ENCODE data around the gene TBK1. TPM values are rescaled to one million over a fixed set of nuclear protein-coding genes. Genes with fewer than 3 reads are reported as not detected.

The TBK1 gene
- total and polyA plus RNA-seq, 11 donors = 7.8 to 16.9 (median 10.9) TPM

- no peak for ATAC-seq
- Histone ChIP-seq H3K4me1 (no peaks in the 10 kb centered on the region), H3K27ac (no peak overlapping the region), H3K36me3 (peaks cover 0 to 100% (median 97%) of the 10 kb centered on the region in 9 donors), H3K27me3 (no peaks in the 10 kb centered on the region), H3K9me3 (no peaks in the 10 kb centered on the region), H3K4me3 (no peak overlapping the region)
- no peak for DNase-seq
- TF ChIP-seq, protein P1, sequence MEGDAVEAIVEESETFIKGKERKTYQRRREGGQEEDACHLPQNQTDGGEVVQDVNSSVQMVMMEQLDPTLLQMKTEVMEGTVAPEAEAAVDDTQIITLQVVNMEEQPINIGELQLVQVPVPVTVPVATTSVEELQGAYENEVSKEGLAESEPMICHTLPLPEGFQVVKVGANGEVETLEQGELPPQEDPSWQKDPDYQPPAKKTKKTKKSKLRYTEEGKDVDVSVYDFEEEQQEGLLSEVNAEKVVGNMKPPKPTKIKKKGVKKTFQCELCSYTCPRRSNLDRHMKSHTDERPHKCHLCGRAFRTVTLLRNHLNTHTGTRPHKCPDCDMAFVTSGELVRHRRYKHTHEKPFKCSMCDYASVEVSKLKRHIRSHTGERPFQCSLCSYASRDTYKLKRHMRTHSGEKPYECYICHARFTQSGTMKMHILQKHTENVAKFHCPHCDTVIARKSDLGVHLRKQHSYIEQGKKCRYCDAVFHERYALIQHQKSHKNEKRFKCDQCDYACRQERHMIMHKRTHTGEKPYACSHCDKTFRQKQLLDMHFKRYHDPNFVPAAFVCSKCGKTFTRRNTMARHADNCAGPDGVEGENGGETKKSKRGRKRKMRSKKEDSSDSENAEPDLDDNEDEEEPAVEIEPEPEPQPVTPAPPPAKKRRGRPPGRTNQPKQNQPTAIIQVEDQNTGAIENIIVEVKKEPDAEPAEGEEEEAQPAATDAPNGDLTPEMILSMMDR (IDR thresholded peaks at IDR 0.05) = no peak
- TF ChIP-seq POLR2A (IDR thresholded peaks at IDR 0.05) = no peak
- 21 to 55% (median 24%) methylated on average over 1 of the region's 1 CpG for WGBS, 4 donors
- intact Hi-C loops (cut with DNase I) = loop anchor here in 2 of 10 donors (10.0 kb wide), 2 partner anchors 57 to 67 kb away; no protein-coding TSS in a partner anchor
Observed at GRCh38 chr12:64427988-64428387, 23.9 kb upstream of the TBK1 start.

DNA sequence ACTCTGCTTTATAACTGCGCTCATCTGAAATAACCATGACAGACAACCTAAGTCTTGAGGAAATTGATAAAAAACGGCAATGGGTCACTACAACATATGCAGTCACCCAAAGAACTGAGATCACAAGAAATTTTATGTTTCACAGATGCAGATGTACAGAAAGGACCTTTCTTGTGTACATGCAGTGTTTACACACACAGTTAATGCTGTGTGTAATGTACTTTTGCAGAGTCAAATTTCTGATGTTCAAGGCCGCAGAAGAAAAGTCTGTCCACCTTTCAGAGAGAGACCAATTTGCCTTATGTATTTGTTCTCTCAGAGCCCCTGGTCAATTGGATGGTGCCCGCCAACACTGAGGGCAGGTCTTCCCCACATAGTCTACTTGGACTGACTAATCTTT is 23.0 kb upstream of the TBK1 start:
- TF ChIP-seq POLR2A (IDR thresholded peaks at IDR 0.05) = no peak
- TF ChIP-seq, protein P1 (IDR thresholded peaks at IDR 0.05) = no peak
- ATAC-seq = no peak
- Histone ChIP-seq H3K27ac (no peak overlapping the region), H3K9me3 (no peaks in the 10 kb centered on the region), H3K27me3 (no peaks in the 10 kb centered on the region), H3K4me3 (no peak overlapping the region), H3K4me1 (no peaks in the 10 kb centered on the region), H3K36me3 (peaks cover 0 to 100% (median 97%) of the 10 kb centered on the region in 9 donors)
- intact Hi-C loops (cut with DNase I) = loop anchor here in 2 of 10 donors (10.0 kb wide), 2 partner anchors 56 to 66 kb away; no protein-coding TSS in a partner anchor
- no peak for DNase-seq
- WGBS, 4 donors = 88 to 96% (median 94%) methylated on average over 4 of the region's 4 CpGs

DNA sequence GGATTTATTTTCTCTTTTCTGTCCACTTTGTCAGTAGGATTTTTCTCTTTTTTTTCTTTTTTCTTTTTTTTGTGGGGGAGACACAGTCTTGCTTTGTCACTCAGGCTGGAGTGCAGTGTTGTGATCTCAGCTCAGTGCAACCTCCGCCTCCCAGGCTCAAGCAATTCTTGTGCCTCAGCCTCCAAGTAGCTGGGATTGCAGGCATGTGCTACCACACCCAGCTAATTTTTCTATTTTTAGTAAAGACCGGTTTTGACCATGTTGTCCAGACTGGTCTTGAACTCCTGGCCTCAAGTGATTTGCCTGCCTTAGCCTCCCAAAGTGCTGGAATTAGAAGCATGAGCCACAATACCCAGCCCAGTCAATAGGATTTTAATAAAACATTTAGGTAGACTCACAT is 21.0 kb upstream of the TBK1 start:
- no peak for TF ChIP-seq POLR2A (IDR thresholded peaks at IDR 0.05)
- TF ChIP-seq, protein P1 (IDR thresholded peaks at IDR 0.05) = no peak
- WGBS, 4 donors = 56 to 73% (median 67%) methylated on average over 2 of the region's 2 CpGs
- no peak for ATAC-seq

DNA sequence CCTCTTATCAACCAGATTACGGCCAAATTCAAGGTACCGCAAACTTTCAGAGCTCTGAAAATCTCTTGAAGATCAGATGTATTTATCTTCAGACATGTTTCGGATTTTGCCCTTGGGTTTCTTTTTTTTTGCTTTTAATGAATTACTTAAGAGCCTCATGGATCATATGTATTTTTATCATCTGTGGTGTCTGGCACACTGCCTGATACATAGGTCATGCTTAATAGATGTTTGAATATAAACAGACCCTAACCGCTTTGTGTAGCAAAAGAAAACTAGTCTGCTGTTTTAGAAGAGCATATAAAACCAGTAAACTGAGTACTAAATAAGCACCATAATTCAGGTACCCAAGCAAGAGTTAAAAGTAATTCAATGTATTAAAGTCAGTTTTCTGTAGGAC is 20.1 kb upstream of the TBK1 start:
- TF ChIP-seq POLR2A (IDR thresholded peaks at IDR 0.05) = no peak
- TF ChIP-seq, protein P1 (IDR thresholded peaks at IDR 0.05) = no peak
- no peaks in the 10 kb centered on the region for H3K4me1 ChIP-seq
- intact Hi-C loops (cut with DNase I) = no loop called here
- WGBS, 4 donors = 92 to 98% (median 95%) methylated on average over 4 of the region's 4 CpGs
- H3K36me3 ChIP-seq = peaks cover 0 to 100% (median 97%) of the 10 kb centered on the region in 9 donors
- H3K27me3 ChIP-seq = no peaks in the 10 kb centered on the region
- ATAC-seq (no peak), DNase-seq (no peak)
- H3K27ac ChIP-seq = no peak overlapping the region
- H3K9me3 ChIP-seq = no peaks in the 10 kb centered on the region
- no peak overlapping the region for H3K4me3 ChIP-seq

More for the DNA sequence above, 21.0 kb upstream of the TBK1 start:
- no peaks in the 10 kb centered on the region for H3K27me3 ChIP-seq
- no peaks in the 10 kb centered on the region for H3K9me3 ChIP-seq
- no peak overlapping the region for H3K4me3 ChIP-seq
- no peak for DNase-seq
- H3K27ac ChIP-seq = no peak overlapping the region
- intact Hi-C loops (cut with DNase I) = no loop called here
- peaks cover 0 to 100% (median 97%) of the 10 kb centered on the region in 9 donors for H3K36me3 ChIP-seq
- no peaks in the 10 kb centered on the region for H3K4me1 ChIP-seq
